NCI-H2227 (cell line): Measurements from ENCODE around the gene CDK2AP2.
A peak's percentile ranks its signal among the peaks of the same experiment; 100 is the strongest.

Experiments used
- DNase-seq: peaks from one replicate; lab custom pipeline; 2025; ENCODE audit not compliant: unreplicated experiment; lab: John Stamatoyannopoulos, UW

Gene CDK2AP2

GRCh38 chr11:67504005-67504949 is 3.7 kb downstream of the CDK2AP2 start:
- peak; percentile 55 for DNase-seq

DNA sequence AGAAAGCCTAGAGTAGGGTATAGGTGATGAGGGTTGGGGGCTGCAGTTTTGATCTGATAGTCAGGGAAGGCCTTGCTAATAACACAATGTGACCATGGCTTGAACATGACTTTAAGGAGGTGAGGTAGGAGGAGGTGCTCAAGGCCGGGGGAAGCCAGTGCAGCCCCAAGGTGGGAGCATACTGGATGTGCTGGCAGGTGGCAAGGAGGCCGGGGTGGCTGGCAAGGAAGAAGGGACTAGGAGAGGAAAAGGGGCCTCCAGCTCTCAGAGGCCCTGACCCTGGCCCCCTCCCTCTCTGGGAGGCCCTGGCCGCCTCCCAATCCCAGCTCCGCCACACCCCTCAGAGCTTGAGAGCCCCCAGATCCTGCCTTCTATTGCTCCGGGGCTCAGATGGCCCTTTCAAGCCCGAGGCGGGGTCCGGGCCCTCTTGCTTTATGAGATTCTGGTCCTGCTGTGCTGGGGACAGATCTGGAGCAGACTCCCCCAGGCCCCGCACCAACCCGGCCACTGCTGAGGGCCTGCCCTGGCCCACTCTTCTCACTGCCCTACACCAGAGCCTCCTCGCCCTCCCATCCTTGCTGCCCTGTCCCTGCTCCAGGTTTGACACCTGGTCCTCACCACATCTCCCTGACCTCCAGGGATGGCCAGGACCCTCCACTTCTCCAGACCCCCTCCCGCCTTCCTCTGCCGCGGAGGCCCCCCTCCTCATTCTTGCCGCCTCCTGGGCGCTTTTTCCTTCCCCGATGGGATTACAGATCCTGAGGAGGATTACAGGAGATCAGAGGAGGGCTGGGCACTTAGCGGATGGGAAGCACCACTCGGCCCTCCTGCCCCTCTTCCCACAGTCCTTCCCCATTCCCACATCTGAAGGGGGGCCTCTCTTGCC is 4.6 kb downstream of the CDK2AP2 start:
- no peak for DNase-seq

DNA sequence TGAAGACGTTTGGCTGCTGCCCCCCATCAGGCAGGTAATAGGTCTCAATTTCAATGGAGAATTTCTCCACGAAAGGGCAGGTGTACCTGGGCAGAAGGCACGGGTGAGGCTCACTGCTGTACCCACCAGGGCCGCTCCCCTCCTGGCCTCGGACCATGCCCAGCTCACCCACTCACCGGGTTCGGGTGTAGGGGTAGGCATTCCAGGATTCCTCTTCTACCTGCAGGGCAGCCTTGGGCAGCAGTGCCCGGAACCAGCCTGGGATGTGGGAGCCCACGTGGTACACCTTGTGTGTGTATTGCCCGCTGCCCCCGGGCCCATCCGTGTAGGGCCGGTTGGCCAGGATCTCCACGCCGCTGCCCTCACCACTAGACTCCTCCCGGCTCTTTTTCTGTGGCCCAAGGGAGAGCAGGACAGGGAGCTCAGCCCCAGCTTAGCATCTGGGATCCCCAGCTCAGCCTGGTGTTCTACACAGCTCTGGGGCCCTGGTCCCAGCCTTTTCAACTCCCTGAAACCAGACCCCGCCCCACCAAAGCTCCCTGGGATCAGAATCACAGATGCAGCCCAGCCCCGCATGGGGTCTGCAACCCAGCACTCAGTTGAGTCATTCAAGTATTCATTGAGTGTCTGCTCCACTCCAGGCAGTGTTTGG is 5.5 kb downstream of the CDK2AP2 start:
- no peak for DNase-seq

GRCh38 chr11:67501854-67502253 is 6.1 kb downstream of the CDK2AP2 start:
- DNase-seq = no peak

GRCh38 chr11:67500831-67501715 is 6.9 kb downstream of the CDK2AP2 start:
- DNase-seq = no peak

- DNase-seq = no peak
These were observed 7.5 kb downstream of the CDK2AP2 start for GRCh38 chr11:67500484-67500821.

- no peak for DNase-seq
These were observed 8.0 kb downstream of the CDK2AP2 start for GRCh38 chr11:67499808-67500483.

- DNase-seq = no peak
These were observed 9.4 kb downstream of the CDK2AP2 start for GRCh38 chr11:67498544-67498972.

- DNase-seq = no peak
These were observed 10.2 kb downstream of the CDK2AP2 start for GRCh38 chr11:67497656-67498291.

- no peak for DNase-seq
These were observed 11.8 kb downstream of the CDK2AP2 start for GRCh38 chr11:67496113-67496512.

DNA sequence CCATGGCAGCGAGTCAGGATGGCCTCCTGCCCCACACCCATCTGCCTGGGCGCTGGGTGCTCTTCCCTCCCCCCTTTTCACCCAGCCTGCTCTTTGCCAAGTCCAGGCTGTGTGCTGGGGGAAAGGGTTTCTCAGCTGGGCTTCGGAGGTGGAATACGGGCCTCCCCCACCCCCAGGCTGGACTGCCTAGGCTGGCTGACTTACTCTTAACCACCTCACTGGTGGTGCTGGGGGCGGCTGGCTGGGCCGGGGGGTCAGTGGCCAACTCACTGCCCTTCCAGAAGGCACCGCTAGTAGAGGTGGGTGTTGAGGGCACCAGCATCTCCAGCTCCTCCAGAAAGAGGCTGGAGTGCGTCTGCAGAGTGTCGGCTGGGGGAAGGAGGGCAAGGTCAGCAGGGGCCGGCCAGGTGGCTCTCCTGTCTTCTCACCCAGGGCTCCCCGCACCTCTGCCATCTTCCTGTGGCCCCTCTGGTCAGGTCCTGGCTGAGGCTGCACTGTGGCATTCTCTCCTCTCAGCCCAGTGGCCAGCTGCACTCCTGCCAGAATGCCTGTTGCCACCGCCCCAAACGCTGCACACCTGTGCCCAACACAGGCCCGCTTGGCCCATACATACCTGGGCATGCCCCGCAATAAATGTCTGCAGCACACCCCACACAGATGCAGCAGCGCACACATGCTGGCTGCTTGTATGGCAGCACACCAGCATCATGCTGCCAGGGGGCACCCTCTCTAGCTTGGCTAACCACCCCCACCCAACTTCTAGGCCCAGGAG is 12.5 kb downstream of the CDK2AP2 start:
- no peak for DNase-seq

GRCh38 chr11:67494371-67495233 is 13.4 kb downstream of the CDK2AP2 start:
- no peak for DNase-seq

- no peak for DNase-seq
These were observed 14.2 kb downstream of the CDK2AP2 start for GRCh38 chr11:67493548-67494370.

DNA sequence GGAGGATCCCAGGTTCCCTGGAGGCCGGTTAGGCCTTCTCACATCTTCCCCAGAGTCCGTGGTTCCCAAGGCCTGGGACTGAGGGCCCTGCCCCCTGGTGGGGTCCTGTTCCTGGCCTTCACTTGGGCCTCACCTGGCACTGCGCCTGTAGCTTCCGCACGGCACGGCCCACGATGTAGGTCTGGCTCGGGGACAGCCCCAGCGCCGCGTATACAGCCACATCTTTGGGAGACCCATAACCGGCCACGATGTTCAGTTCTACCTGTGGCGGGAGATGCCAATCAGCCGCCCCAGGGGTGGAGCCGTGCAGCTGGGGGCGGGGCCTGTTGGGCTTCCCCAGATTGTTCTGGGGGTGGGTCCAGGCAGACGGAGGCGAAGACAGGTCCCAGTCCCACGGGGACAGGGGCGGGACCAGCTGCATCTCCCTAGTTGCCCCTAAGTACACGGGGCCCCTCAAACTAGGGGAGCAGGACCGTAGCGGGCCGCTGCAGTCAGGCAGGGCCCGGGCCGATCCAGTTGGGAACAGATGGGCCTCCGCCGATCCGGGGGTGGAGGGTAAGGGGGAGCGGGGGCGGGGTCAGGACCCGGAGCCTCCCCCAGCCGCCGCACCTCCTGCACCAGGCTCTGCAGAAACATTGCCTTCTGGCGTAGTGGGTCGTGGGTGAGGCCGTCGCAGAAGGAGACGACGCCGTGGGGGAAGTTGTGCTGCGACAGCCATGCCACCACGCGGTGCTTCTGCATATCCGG is 15.0 kb downstream of the CDK2AP2 start:
- no peak for DNase-seq

DNA sequence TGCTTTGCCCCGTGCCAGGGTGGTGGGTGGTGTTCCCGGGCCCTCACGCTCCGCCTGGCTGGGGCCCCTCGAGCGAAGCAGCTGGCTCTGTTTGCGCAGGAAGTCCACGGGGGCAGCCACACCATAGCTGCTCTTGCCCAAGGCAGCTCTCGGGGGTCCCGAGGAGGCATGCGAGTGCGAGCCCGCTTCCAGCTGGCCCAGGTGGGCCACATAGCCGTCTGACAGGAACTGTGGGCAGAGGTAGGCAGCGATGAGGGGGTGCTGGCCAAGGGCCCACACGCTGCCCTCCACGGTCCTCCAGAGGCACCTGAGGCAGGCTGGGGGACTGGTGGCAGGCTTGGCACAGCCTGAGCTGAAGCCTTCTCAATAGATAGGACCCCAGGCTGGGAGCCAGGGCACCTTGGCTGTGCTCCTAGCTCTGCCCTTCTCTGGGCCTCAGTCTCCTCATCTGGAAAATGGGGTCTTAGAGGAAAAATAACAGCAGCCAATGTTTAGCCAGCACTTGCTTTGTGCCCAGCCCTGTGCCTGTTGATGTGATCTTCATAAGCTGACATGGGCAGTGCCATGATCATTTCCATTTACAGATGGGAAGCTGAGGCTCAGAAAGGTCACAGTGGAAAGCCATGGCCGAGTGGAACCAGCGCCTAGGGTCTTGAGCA is 15.8 kb downstream of the CDK2AP2 start:
- DNase-seq = no peak
